ENCODE measurements around the gene CCDC88B.
"Not testable (repeated sequence)": the region's sequence is repeated elsewhere in the genome, so short reads cannot be mapped to it uniquely, and the experiment has no call there.

Gene CCDC88B

GRCh38 chr11:64305075-64305690, 34.8 kb upstream of the CCDC88B start, which contains the start of gene ESRRA:
Gene ESRRA, plus strand, starts transcription at chr11:64305524. Its CDS starts 1,656 bp downstream, at chr11:64307180.
- H3K9me3 ChIP-seq (ENCODE audit: control insufficient read depth, low read length): no peaks in the 10 kb centered on the region
- H3K36me3 ChIP-seq (ENCODE audit: control insufficient read depth, insufficient read depth, low read length): no peaks in the 10 kb centered on the region
- H2AFZ ChIP-seq: peak within 1 kb of the TSS; percentile 76
- peak within 1 kb of the TSS; percentile 78 for H3K4me3 ChIP-seq (ENCODE audit: low read depth, low read length)
- peak within 1 kb of the TSS; percentile 97 for H3K27ac ChIP-seq
- H3K79me2 ChIP-seq: no peaks in the 10 kb centered on the region
- peaks cover 5% of the 10 kb centered on the region for H3K4me1 ChIP-seq
- peak within 1 kb of the TSS; percentile 88 for H3K4me2 ChIP-seq (ENCODE audit: low read length)
- no peaks in the 10 kb centered on the region for H3K27me3 ChIP-seq (ENCODE audit: control insufficient read depth, insufficient read depth, low read length)
- H3K9ac ChIP-seq: peak within 1 kb of the TSS; percentile 11
- no peak for TF ChIP-seq CTCF (IDR thresholded peaks at IDR 0.05)

- Histone ChIP-seq H3K4me1 (peaks cover 5% of the 10 kb centered on the region), H3K4me3 (ENCODE audit: low read depth, low read length) (peak overlapping the region; percentile 63), H3K9ac (peak overlapping the region; percentile 11), H3K4me2 (ENCODE audit: low read length) (peak overlapping the region; percentile 81), H3K9me3 (ENCODE audit: control insufficient read depth, low read length) (no peaks in the 10 kb centered on the region), H3K27me3 (ENCODE audit: control insufficient read depth, insufficient read depth, low read length) (no peaks in the 10 kb centered on the region), H2AFZ (peak overlapping the region; percentile 45), H3K79me2 (no peaks in the 10 kb centered on the region), H3K27ac (peak overlapping the region; percentile 69), H3K36me3 (ENCODE audit: control insufficient read depth, insufficient read depth, low read length) (no peaks in the 10 kb centered on the region)
- TF ChIP-seq CTCF (IDR thresholded peaks at IDR 0.05): peak; percentile 22
These were observed 34.1 kb upstream of the CCDC88B start for GRCh38 chr11:64305691-64306562.

- peak overlapping the region; percentile 63 for H3K4me3 ChIP-seq (ENCODE audit: low read depth, low read length)
- H3K4me2 ChIP-seq (ENCODE audit: low read length): peak overlapping the region; percentile 81
- no peaks in the 10 kb centered on the region for H3K36me3 ChIP-seq (ENCODE audit: control insufficient read depth, insufficient read depth, low read length)
- no peak overlapping the region for H2AFZ ChIP-seq
- H3K27ac ChIP-seq: peak overlapping the region; percentile 15
- H3K79me2 ChIP-seq: no peaks in the 10 kb centered on the region
- H3K4me1 ChIP-seq: peaks cover 5% of the 10 kb centered on the region
- no peak overlapping the region for H3K9ac ChIP-seq
- no peak for TF ChIP-seq CTCF (IDR thresholded peaks at IDR 0.05)
- H3K9me3 ChIP-seq (ENCODE audit: control insufficient read depth, low read length): no peaks in the 10 kb centered on the region
- H3K27me3 ChIP-seq (ENCODE audit: control insufficient read depth, insufficient read depth, low read length): no peaks in the 10 kb centered on the region
These were observed 33.5 kb upstream of the CCDC88B start for GRCh38 chr11:64306563-64306875.

GRCh38 chr11:64306876-64307622, 33.0 kb upstream of the CCDC88B start:
- Histone ChIP-seq H3K27ac (peak overlapping the region; percentile 15), H3K36me3 (ENCODE audit: control insufficient read depth, insufficient read depth, low read length) (no peaks in the 10 kb centered on the region), H3K4me2 (ENCODE audit: low read length) (peak overlapping the region; percentile 81), H2AFZ (no peak overlapping the region), H3K9ac (no peak overlapping the region), H3K79me2 (no peaks in the 10 kb centered on the region), H3K4me1 (peaks cover 5% of the 10 kb centered on the region), H3K27me3 (ENCODE audit: control insufficient read depth, insufficient read depth, low read length) (no peaks in the 10 kb centered on the region), H3K9me3 (ENCODE audit: control insufficient read depth, low read length) (no peaks in the 10 kb centered on the region), H3K4me3 (ENCODE audit: low read depth, low read length) (peak overlapping the region; percentile 25)
- no peak for TF ChIP-seq CTCF (IDR thresholded peaks at IDR 0.05)

- H3K27me3 ChIP-seq (ENCODE audit: control insufficient read depth, insufficient read depth, low read length); H3K36me3 ChIP-seq (ENCODE audit: control insufficient read depth, insufficient read depth, low read length); H3K9me3 ChIP-seq (ENCODE audit: control insufficient read depth, low read length); H3K4me3 ChIP-seq (ENCODE audit: low read depth, low read length); H3K27ac ChIP-seq; H3K9ac ChIP-seq; H2AFZ ChIP-seq; H3K79me2 ChIP-seq; H3K4me2 ChIP-seq (ENCODE audit: low read length); H3K4me1 ChIP-seq: not testable (repeated sequence)
These were observed 32.2 kb upstream of the CCDC88B start for GRCh38 chr11:64307795-64308194.

Data from parathyroid adenoma (tissue), 2 donors.